Fibroblast of the conjunctiva (primary cell): Measurements from ENCODE around the gene MAPK4.
"Not testable (repeated sequence)": the region's sequence is repeated elsewhere in the genome, so short reads cannot be mapped to it uniquely, and the experiment has no call there.

ENCODE experiments used
- DNase-seq: peaks from one replicate; pipeline ENCODE4 v3.0.0-alpha.2; 2010; ENCODE audit warnings: low read depth

The MAPK4 gene

GRCh38 chr18:50754297-50754696, 194.4 kb downstream of the MAPK4 start:
- DNase-seq: no peak

GRCh38 chr18:50757358-50757757, 197.5 kb downstream of the MAPK4 start:
- DNase-seq: no peak

- DNase-seq: no peak
Measured at GRCh38 chr18:50769463-50769862, 209.6 kb downstream of the MAPK4 start.

- DNase-seq: no peak
Measured at GRCh38 chr18:50775207-50775606, 215.3 kb downstream of the MAPK4 start.

GRCh38 chr18:50775726-50776125, 215.8 kb downstream of the MAPK4 start:
- no peak for DNase-seq

- no peak for DNase-seq
Measured at GRCh38 chr18:50776383-50776782, 216.5 kb downstream of the MAPK4 start.

- not testable (repeated sequence) for DNase-seq
Measured at GRCh38 chr18:50779021-50779420, 219.1 kb downstream of the MAPK4 start.
